Measurements from ENCODE around the gene AIFM1. TPM values are rescaled to one million over a fixed set of nuclear protein-coding genes. Genes with fewer than 3 reads are reported as not detected.

AIFM1 gene
- total RNA-seq, 1 donor from 2014 or later, result 15.7 TPM

DNA sequence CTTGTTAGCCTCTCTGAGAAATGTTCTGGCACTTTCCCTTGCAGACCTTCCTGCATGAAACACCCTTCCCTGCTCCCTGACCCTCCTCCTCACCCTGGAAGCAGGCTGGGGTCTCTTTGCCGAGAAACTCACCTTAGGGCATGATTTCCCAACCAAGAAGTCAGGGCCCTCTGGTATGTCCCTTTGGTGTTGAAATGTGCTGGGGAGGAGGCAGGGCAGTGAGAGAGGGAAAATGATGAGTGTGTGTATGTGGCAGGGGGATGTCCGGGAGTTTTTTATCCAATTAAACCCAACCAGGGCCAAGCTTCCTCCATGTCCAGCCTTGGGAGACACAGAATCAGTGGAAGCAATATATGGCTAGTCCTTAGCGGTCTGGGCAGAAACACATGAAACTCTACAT lies 60.4 kb downstream of the AIFM1 start:
- ATAC-seq, result peak; percentile 7
- intact Hi-C loops (cut with DNase I), result no loop called here

DNA sequence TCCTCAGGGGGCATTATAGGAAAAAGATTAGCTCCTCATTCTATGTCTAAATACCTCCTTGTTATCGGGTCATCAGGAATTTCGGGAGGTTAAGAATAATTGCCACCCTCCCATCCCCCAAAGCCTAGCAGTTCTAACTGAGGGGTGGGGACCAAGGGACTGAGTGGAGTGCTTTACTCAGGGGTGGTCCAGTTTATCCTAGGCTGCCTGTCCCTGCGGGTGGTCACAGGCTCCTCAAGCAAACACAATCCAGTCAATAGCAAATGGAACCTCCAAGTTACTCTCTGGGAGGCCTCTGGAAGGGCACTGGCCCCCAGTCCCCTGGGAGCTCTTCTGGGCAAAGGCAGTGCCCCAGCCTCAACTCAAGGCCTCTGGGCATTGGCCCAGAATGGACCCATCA lies 62.0 kb downstream of the AIFM1 start:
- ATAC-seq, result no peak
- DNase-seq (ENCODE audit: low spot score), result no peak
- intact Hi-C loops (cut with DNase I), result no loop called here

More for the DNA sequence above, 60.4 kb downstream of the AIFM1 start:
- no peak for DNase-seq (ENCODE audit: low spot score)

DNA sequence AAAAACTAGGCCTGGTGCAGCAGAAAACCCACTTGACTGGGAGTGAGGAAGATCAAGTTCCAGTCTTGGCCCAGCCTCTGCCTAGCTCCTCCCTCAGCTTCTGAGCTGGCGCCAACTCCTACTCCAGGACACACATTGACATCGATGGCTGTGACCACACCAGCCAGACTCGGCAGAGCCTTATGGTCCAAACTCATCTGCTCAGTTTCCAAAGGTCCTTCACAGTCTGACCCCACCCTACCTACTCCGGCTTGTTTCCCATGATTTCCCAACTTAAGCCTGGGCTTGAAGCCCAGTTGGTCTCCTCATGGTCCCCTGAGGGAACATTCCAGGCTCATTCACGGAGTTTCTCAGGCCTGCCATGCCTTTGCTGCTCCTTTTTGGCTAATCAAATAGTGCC lies 65.5 kb downstream of the AIFM1 start:
- no peak for DNase-seq (ENCODE audit: low spot score)
- ATAC-seq, result peak; percentile 96
- intact Hi-C loops (cut with DNase I), result no loop called here

DNA sequence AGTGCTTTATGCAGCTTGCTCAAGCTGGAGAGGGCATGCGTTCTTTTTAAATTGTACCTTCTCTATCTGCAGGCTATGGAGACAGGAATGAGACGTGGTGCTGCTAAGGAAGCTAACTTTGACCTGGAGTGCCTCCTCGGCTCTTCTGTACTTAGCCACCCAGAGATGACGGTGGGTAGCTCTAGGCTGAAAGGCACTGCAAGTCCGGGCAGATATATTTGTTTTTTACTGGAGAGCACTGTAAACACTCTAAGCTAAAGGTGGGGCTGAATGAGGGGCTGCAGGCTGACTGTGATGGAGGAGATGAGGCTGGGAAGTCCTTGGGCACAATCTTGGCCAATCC lies 67.5 kb downstream of the AIFM1 start:
- ATAC-seq, result no peak
- intact Hi-C loops (cut with DNase I), result no loop called here
- DNase-seq (ENCODE audit: low spot score), result no peak

DNA sequence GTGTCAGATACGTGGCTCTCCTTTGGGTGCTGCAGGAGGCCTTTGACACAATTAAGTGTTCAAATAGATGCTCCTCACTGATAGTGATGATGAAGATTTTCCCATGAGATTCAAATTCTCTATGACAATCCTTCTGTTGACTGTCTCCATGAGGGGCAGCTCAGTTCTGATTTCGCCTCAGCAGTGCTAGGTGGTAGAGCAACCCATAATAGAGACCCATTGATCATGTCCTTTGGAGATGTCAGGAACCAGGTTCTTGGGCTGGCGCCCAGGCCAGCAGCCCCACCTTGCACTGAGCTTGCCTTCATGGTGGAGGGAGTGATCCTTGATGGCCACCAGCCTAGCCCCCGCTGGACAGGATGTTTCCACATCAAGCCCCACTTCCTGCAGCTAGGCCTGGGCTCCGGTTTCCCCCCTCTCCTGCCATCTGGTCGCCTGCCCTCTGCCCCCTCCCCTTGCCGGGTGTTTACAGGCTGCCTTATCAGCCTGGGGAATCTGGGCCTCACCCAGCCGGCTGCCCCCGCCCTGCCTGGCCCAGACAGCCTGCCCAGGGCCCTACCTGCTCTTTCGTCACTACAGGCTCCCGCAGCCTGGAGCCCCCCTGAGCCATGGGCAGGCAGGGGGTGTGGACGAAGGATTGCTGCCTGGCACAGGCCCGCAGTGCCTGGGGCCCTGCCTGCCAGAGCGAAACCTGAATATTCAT lies 68.0 kb downstream of the AIFM1 start:
- DNase-seq (ENCODE audit: low spot score) (no peak), ATAC-seq (no peak)
- intact Hi-C loops (cut with DNase I), result no loop called here

DNA sequence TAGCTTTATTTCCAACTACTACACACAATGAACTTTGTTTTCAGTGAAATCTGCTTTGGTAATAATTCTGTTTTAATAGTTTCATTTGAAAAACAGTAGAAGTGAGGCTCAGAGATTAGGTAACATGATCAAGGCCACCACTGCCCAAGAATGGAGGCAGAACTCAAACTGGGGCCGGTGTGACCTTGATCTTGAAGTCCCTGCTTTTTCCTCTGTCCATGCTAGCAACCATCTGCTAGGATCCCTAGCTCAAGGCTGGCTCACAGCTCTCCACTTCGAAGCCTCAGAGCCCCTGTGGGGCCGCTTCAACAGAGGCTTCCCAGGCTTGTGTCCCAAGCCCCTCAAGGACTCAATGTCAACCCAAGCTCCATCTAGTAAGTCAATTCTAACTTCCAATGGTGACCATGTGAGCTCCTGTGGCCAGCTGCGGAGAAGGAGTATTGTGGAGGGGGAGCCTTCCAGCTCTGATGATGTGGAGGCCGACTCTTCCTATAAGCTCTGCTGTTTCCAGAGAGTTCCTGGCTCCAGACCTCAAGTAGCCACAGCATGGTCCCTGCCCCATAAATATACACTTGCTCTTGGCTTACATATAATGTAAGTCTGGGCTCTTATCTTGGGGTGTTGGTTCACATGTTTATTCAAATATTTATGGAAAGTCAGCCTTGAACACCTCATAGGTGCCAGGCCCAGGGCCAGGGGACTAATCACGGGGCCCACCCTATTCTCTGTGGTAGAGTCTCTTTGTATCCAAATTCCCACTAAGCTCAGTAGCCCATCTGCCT lies 70.2 kb downstream of the AIFM1 start:
- intact Hi-C loops (cut with DNase I), result no loop called here
- no peak for ATAC-seq
- no peak for DNase-seq (ENCODE audit: low spot score)

DNA sequence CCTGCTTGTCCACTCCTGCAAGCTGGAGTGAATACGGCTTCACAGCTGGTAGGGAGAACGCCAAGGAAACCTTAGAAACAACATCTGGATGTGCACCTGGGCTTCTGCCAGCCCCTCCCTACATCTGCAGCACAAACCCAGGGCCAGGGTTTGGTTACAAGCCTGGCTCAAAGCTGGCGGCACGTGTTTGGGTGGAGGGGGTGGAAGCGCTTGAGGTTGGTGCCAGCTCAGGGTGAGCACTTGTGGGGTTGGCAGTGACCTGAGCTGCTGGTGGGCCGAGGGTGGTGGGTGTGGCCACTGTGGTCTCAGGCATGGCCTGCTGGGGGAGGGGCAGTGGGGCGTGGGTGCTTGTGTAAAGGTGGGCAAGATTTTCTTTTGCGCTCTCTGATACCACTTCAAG lies 70.9 kb downstream of the AIFM1 start:
- ATAC-seq, result no peak
- no peak for DNase-seq (ENCODE audit: low spot score)
- intact Hi-C loops (cut with DNase I), result no loop called here

DNA sequence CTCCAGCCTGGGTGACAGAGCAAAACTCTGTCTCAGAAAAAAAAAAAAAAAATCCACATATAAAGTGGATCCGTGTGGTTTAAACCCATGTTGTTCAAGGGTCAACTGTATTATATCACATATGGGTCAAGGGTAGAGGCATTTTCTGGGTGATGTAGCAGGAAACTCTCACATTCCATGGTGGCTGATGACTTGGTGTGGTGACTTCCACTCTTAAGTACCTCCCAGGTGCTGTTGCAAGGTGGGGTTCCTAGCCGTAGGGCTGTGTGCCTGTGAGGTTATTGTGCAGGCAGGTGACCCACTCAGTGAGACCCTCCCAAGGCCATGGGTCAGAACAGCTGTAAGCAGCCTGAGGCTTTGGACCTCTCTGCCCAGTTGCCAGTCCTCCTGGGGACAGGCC lies 72.4 kb downstream of the AIFM1 start:
- no peak for ATAC-seq
- intact Hi-C loops (cut with DNase I), result no loop called here
- DNase-seq (ENCODE audit: low spot score), result no peak

DNA sequence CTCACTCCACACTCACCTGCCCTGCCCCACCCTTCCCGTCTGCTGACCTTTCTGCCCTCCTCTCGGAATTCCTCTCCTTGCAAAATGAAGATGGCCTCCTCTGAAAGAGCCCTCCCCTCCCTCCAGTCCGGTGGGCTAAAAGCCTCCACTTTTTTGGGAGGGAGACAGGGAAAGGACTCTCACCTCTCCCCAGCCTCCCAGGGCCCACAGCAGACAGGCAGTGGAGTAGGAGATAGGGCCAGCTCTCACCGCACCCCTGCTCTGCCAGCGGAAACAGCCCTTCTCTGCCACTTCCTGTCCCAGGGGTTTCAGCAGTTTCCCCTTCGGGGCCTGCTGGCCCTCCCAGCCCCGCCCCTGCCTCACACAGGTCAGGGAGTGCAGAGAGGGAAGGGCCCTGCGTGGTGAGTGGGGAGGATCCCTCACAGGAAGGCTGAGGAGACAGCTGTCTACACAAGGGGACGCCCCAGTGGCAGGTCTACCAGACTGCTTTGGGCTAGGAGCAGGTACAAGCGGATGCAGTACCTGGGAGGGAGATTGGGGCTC lies 73.6 kb downstream of the AIFM1 start:
- intact Hi-C loops (cut with DNase I), result no loop called here
- ATAC-seq (peak; percentile 62), DNase-seq (ENCODE audit: low spot score) (no peak)

DNA sequence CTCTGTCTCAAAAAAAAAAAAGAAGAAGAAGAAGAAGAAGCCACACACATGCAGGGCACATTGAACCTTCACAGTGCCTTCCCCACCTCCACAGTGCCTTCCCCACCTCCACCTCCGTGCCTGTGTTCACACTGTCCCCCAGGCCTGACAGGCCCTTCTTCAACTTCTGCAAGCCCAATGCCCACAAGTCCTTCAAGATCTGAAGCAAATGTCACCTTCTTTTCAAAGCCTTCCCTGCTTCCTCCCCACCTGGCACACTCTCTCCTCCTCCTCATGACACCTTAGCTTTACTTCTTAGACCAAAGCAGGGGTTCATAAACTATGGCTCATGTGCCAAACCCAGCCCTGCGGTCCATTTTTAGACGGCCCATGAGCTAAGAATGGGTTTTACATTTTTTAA lies 75.3 kb downstream of the AIFM1 start:
- DNase-seq (ENCODE audit: low spot score) (no peak), ATAC-seq (no peak)
- intact Hi-C loops (cut with DNase I), result no loop called here

DNA sequence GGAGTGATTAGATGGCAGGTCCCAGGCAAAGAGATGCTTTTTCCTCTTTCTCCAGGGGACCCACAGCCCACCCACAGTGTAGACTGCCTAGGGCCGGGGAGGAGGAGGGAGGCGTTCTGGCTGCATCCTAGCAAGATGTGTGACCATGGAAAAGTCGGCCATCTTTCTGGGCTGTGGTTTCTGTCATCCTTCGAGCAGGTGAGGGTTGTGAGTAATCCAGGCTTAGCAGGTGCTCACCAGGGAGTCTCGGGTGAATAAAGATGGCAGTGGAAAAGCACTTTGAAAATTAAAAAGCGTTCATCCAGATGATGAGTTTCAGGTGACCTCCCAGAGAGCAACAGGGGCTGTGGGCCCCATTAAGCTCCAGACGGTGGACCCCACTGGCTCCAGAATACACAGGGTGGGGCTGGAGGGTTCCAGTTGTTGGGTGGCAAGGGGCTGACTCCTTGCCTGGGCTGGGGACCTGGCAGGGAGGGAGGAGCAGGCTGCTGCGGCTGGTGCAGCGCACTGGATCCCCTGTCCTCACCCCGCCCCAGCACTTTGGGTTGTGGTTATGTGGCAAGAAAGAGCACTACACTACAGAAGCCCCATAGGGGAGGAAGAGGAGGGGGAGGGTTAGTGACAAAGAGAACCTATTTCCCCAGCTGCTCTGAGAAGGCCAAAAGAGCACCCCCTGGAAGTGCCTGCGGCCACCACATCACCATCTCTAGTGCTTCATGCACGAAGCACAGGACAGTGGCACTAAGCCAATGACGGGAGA lies 79.0 kb downstream of the AIFM1 start:
- no peak for DNase-seq (ENCODE audit: low spot score)
- ATAC-seq, result no peak
- intact Hi-C loops (cut with DNase I), result no loop called here

DNA sequence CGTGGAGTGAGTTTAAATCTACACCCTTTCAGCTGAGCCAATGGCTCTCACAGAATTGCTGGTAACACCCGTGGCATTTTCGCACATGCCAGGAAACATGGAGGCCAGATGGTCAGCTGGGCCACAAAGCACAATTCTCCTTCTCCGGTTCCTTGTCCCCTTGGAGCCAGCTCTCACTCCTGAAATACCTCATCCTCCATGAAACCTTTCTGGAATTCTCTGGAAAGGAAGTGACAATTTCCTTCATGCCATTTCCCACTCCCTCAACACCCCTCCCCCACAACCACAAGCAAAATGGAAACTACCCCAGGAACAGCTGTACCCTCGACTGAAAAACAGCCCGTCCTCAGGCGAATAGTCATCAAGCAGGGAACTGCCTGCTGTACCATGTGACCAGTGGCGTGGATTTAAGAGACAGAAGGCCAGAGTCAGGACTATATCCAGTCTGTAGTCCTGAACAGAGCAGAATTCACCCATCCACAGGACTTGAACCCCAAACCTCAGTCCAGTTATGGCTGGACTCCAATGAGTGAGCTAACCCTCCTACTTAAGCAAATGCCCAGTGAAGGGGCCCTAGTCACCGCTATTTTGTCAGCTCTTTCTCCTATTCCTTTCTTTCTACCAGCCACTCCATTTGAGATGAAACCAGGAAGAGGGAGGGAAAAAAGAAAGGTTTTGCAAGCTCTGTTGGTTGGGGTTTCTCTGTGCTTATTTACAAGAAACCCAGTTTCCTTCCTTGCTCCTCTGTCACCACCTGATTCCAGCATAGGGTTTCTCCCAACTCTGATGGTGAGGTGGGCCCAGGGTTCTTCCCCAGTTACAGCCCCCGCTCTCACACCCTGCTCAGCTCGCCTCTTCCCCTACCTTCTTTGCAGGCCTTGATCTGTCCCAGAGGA lies 79.8 kb downstream of the AIFM1 start:
- DNase-seq (ENCODE audit: low spot score) (no peak), ATAC-seq (no peak)
- intact Hi-C loops (cut with DNase I), result no loop called here

DNA sequence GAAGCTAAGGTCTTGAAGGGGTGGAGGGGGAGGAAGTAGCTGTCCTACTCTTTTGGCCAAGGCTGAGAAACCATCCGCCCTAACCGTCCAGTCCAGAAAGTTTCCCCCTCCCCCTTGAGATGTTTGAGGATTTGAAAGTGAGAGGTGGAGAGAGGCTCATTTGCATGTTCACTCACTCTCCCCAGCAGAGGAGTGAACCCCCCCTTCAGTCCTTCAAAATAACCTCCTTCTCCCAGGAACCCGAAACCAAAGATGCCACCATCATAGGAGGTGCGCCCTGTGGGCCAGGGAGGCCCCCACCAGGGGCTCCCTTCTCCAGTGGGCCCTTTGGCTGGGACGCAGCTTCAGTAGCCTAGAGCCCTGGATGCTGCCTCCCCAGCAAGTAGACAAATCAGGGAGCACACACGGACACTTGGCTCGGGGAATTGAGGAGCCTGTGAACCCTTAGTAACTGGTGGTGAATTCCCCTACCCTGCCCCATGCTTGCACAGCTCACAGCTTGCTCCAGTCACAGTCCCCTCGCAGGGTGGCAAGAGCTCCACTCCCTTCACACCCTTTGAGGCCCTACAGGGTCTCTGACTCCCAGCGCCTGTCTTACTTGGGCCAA lies 80.9 kb downstream of the AIFM1 start:
- ATAC-seq (no peak), DNase-seq (ENCODE audit: low spot score) (no peak)
- intact Hi-C loops (cut with DNase I), result no loop called here

DNA sequence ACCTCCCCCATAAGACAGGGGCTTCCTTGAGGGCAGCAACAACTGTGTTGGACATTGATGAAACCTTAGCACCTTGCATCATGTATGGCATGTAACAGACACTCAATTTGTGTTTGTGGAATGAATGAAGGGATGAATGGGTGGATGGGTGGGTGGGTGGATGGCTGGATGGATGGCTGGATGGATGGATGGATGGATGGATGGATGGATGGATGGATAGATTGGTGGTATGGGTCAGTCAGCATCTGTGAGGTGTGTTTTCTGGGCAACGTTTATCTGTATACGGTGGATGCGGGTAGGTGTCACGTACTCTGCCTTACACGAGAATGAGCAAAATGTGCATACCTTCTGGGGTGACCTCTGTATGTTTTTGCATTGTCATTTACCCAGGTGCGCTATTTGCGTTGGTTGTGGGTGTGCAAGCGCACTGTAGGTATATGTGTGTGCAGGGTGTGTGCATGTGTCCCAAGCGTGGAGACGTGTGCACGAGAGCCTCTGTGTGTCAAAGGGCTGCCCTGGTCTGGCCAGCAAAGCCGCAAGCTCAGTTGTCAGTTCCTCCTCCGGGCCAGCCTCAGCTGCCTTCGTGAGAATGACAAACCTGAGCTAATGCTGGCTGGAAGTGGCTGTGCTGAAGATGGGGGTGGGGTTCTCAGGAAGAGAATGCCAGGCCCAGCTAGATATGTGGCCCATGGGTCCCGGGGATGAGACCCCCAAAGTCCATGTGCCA lies 81.8 kb downstream of the AIFM1 start:
- intact Hi-C loops (cut with DNase I), result no loop called here
- no peak for DNase-seq (ENCODE audit: low spot score)
- no peak for ATAC-seq

DNA sequence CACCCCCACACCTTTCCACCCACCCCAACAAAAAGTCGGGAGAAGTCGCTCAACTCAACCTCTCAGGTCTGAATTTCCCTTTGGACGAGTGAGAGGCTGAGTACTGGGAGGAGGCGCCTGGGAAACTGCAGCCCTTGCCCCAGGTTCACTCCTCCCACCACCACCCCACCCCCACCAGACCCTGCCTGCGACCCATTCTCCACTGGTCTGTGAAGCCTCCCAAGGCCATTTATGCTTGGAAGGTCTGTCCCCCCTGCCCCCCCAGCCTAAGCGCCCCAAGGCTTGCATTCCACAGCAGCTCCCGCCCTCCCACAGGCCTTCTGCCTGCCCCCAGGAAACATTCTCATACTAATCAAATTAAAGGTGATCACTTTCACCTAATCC lies 82.5 kb downstream of the AIFM1 start:
- ATAC-seq, result no peak
- intact Hi-C loops (cut with DNase I), result no loop called here

DNA sequence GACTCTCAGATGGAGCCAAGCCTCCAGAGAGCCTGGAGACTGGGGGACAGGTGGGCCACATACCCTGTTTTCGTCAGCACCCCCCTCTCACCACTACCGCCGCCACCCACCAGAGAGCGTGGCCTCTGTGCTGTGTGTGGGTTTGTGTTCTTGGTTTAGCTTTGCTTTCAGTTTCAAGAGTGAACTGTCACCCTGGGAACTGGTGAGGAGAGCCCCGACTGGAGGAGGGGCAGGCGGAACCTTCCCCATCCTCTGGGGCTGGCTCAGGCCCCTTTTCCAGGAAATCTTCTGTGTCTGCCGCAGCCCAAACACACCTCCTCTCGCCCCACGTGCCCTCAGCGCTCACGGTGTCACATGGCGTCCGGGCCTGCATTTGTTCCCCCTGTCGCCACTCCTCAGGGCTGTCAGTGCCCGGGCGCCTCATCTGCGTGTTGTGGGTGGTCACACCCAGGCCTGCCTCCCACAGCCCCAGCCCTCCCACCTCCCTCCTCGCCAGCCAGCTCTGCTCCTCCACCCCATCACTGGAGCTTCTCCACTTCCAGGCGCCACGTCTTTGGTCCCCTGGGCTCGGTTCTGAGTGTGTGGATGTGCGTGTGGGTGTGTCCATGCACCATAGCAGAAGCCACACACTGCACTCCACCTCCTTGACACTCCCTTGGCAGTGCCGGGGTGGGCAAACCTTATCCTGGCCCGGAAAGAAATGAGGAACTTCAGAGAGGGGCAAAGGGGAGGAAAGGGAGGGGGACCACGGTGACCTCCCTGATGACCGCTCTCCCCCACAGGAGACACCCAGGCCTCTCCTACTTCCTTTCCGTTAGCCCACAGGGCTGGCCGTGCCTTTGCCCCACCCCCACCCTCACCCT lies 83.2 kb downstream of the AIFM1 start:
- ATAC-seq, result peak; percentile 80

More for the DNA sequence above, 82.5 kb downstream of the AIFM1 start:
- DNase-seq (ENCODE audit: low spot score), result no peak

DNA sequence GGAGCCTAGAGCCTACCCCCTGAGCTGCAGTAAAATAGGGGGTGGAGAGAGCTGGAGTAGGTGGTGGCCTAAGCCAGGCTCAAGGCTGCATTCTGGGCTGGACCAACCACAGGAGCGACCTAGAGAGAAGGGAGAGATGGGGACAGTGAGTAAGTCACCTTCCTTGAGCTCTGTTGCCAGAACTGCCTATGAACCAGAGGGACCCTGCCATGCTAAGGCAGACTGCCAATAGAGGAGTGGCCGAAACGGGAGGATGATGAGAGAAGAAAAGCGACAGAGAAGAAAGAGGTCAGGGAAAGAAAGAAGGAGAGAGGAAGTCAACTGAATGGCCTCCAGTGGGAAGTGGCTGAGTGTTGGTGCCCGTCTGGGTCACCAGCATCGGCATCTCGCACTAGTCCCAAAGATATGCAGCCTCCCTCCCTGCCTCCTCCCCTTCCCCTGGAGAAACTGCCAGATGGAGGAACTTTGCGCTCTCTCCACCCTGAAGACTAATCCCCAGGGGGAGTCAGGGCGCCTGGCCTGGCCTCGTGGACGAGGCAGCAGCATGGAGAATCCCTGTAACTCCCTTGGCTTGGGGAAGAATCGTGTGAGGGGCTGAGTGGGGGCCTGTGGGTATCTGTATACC lies 84.1 kb downstream of the AIFM1 start:
- intact Hi-C loops (cut with DNase I), result no loop called here
- peak; percentile 3 for ATAC-seq
- no peak for DNase-seq (ENCODE audit: low spot score)

More for the DNA sequence above, 83.2 kb downstream of the AIFM1 start:
- no peak for DNase-seq (ENCODE audit: low spot score)
- intact Hi-C loops (cut with DNase I), result no loop called here
